Neutrophil (primary cell): Measurements from ENCODE around the gene MYLIP.

Experiments
- H3K27ac ChIP-seq: fragments of 200-600 bp; sonication (generic); 2 replicates; pipeline ENCODE4 v1.5.1; 2016; ENCODE audit warnings: mild to moderate bottlenecking, moderate library complexity
- H3K27me3 ChIP-seq: fragments of 200-600 bp; sonication (generic); 2 replicates; pipeline ENCODE4 v1.6.0; 2016; ENCODE audit warnings: mild to moderate bottlenecking
- H3K36me3 ChIP-seq: fragments of 200-600 bp; sonication (generic); 2 replicates; pipeline ENCODE4 v1.5.1; 2017
- H3K4me1 ChIP-seq, 2 experiments: fragments of 200-600 bp in 1 of 2; sonication (generic) in 1 of 2; 1 replicate in 1 of 2; 2 replicates in 1 of 2; pipeline versions ENCODE4 v1.5.1 to v1.6.1; 2013 to 2016; ENCODE audit warnings: low read depth in 1 of 2, low read length in 1 of 2, mild to moderate bottlenecking in 1 of 2, moderate library complexity in 1 of 2; ENCODE audit not compliant: control insufficient read depth in 1 of 2, insufficient read depth in 1 of 2
- H3K4me3 ChIP-seq, 2 experiments: fragments of 200-600 bp in 1 of 2; sonication (generic) in 1 of 2; 1 replicate in 1 of 2; 2 replicates in 1 of 2; pipeline ENCODE4 v1.5.1; 2013 to 2016; ENCODE audit warnings: low read depth in 1 of 2, low read length in 1 of 2, mild to moderate bottlenecking in 1 of 2, moderate library complexity in 1 of 2
- H3K9me3 ChIP-seq: fragments of 200-600 bp; sonication (generic); 2 replicates; pipeline ENCODE4 v1.5.1; 2016
- CTCF ChIP-seq: fragments of 200-600 bp; sonication (generic); IDR thresholded peaks from 2 replicates; pipeline ENCODE4 v1.5.1; 2016; ENCODE audit warnings: antibody characterized with exemption

MYLIP gene

DNA sequence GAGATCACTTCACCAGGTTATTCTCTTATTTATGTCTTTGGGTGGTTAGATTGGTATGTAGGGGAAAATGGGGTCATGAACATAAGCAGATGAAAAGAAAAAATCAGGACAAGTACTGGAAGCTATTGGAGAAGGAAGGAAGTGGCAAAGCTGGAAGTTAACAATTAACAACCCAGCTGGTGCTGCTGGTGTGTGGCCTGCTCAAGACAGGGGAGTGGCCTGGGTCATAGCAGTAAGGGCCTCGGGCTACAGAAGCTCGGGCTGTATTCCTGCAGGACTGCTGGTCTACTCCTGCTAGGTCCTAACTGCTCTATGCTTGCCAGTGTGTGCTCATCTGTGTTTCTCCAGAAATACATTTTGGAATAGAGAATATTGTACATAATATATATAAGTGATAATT, 19.6 kb downstream of the MYLIP start:
- Histone ChIP-seq H3K36me3 (peaks cover 94% of the 10 kb centered on the region), H3K9me3 (peaks cover 6% of the 10 kb centered on the region), H3K27me3 (no peaks in the 10 kb centered on the region), H3K27ac (no peak overlapping the region), H3K4me1 (no peaks in the 10 kb centered on the region), H3K4me3 (no peak overlapping the region)
- no peak for TF ChIP-seq CTCF

GRCh38 chr6:16149305-16149704, 20.4 kb downstream of the MYLIP start:
- Histone ChIP-seq H3K36me3 (peaks cover 93% of the 10 kb centered on the region), H3K27ac (peak overlapping the region; percentile 30), H3K9me3 (peaks cover 6% of the 10 kb centered on the region), H3K4me3 (no peak overlapping the region), H3K27me3 (no peaks in the 10 kb centered on the region), H3K4me1 (no peaks in the 10 kb centered on the region)
- no peak for TF ChIP-seq CTCF

DNA sequence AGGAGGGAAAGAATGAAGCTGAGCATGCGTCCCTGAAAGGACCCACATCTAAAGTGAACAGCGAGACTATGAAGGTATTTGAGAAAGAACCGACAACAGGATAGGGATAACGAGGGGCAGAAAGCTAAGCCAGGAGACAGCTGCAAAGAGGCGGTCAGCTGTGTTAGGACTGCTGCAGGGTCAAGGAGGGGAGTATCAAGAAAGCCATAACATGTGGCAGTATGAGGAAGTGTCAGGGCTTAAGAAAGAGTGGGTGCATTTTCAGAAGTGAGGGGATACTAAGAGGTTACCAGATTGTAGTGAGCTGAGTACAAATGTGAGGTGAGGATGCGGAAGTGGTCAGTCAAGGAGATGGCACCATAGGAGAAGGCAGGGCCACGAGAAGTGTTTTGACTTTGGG, 21.2 kb downstream of the MYLIP start:
- no peaks in the 10 kb centered on the region for H3K4me1 ChIP-seq
- no peak overlapping the region for H3K27ac ChIP-seq
- peaks cover 93% of the 10 kb centered on the region for H3K36me3 ChIP-seq
- H3K9me3 ChIP-seq = no peaks in the 10 kb centered on the region
- H3K4me3 ChIP-seq = no peak overlapping the region
- TF ChIP-seq CTCF = no peak
- H3K27me3 ChIP-seq = no peaks in the 10 kb centered on the region

- Histone ChIP-seq H3K27me3 (no peaks in the 10 kb centered on the region), H3K27ac (no peak overlapping the region), H3K9me3 (no peaks in the 10 kb centered on the region), H3K36me3 (peaks cover 69% of the 10 kb centered on the region), H3K4me3 (no peak overlapping the region), H3K4me1 (no peaks in the 10 kb centered on the region)
- no peak for TF ChIP-seq CTCF
These were observed 24.4 kb downstream of the MYLIP start for GRCh38 chr6:16153211-16153820.

- H3K9me3 ChIP-seq = no peaks in the 10 kb centered on the region
- H3K27ac ChIP-seq = no peak overlapping the region
- peaks cover 56% of the 10 kb centered on the region for H3K36me3 ChIP-seq
- no peak overlapping the region for H3K4me3 ChIP-seq
- no peaks in the 10 kb centered on the region for H3K4me1 ChIP-seq
- no peaks in the 10 kb centered on the region for H3K27me3 ChIP-seq
- no peak for TF ChIP-seq CTCF
These were observed 26.0 kb downstream of the MYLIP start for GRCh38 chr6:16154904-16155303.

GRCh38 chr6:16157492-16157891, 28.6 kb downstream of the MYLIP start:
- peaks cover 30% of the 10 kb centered on the region for H3K36me3 ChIP-seq
- no peak overlapping the region for H3K27ac ChIP-seq
- TF ChIP-seq CTCF = no peak
- H3K4me1 ChIP-seq = no peaks in the 10 kb centered on the region
- no peaks in the 10 kb centered on the region for H3K9me3 ChIP-seq
- H3K4me3 ChIP-seq = no peak overlapping the region
- no peaks in the 10 kb centered on the region for H3K27me3 ChIP-seq
